ENCODE data around the gene RRP15.

GRCh38 chr1:218350035-218350525 lies 65.0 kb downstream of the RRP15 start:
- TF ChIP-seq CTCF (conservative IDR thresholded peaks at IDR 0.05; ENCODE audit: low read depth in 2 of 2): no peak
- no peak for TF ChIP-seq EZH2 (IDR thresholded peaks at IDR 0.05; ENCODE audit: low read depth, unreplicated experiment)
